RWPE1 (cell line): ENCODE results near the gene ISX.

Experiments used
- CTCF ChIA-PET: fragments of 350-600 bp; sonication (Branson Sonifier 250); formaldehyde crosslinking; extraction: SDS; loops from one replicate; lab custom pipeline; 2021; lab: Yijun Ruan, JAX
- POLR2A ChIA-PET: fragments of 400-600 bp; formaldehyde crosslinking; extraction: SDS; loops from one replicate; lab custom pipeline; 2020; ENCODE audit warnings: antibody characterized with exemption; ENCODE audit not compliant: low non-redundant PET; lab: Yijun Ruan, JAX
- DNase-seq: peaks from one replicate; pipeline ENCODE4 v3.0.0; 2012; ENCODE audit warnings: low spot score
- H3K27ac ChIP-seq: fragments of 450-650 bp; 2 replicates; pipeline ENCODE4 v1.5.1; 2017
- TF ChIP-seq, protein P1 (sequence below): fragments of 450-650 bp; conservative IDR thresholded peaks from 2 replicates; pipeline ENCODE4 v1.5.1; 2017; ENCODE audit warnings: low read depth, mild to moderate bottlenecking

The ISX gene

DNA sequence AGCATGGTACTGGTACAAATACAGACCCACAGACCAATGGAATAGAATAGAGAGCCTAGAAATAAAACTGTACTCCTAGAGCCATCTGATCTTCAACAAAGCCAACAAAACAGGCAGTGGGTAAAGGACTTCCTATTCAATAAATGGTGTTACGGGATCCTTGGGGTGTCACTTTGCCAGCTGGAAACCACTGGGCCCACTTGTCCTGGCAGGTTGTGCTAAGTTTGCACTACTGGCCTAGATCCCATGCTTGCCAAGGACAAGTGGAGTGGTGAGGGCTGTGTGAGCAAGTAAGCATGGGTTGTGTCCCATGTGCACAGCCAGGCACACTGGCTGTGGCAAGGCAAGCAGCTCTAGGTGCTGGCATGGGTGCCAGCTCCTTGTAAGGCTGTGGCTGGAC, 8.8 kb upstream of the ISX start:
- no peak overlapping the region for H3K27ac ChIP-seq
- POLR2A ChIA-PET, result no interaction called here
- no peak for DNase-seq
- CTCF ChIA-PET, result no interaction called here
- TF ChIP-seq, protein P1, sequence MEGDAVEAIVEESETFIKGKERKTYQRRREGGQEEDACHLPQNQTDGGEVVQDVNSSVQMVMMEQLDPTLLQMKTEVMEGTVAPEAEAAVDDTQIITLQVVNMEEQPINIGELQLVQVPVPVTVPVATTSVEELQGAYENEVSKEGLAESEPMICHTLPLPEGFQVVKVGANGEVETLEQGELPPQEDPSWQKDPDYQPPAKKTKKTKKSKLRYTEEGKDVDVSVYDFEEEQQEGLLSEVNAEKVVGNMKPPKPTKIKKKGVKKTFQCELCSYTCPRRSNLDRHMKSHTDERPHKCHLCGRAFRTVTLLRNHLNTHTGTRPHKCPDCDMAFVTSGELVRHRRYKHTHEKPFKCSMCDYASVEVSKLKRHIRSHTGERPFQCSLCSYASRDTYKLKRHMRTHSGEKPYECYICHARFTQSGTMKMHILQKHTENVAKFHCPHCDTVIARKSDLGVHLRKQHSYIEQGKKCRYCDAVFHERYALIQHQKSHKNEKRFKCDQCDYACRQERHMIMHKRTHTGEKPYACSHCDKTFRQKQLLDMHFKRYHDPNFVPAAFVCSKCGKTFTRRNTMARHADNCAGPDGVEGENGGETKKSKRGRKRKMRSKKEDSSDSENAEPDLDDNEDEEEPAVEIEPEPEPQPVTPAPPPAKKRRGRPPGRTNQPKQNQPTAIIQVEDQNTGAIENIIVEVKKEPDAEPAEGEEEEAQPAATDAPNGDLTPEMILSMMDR, result no peak

DNA sequence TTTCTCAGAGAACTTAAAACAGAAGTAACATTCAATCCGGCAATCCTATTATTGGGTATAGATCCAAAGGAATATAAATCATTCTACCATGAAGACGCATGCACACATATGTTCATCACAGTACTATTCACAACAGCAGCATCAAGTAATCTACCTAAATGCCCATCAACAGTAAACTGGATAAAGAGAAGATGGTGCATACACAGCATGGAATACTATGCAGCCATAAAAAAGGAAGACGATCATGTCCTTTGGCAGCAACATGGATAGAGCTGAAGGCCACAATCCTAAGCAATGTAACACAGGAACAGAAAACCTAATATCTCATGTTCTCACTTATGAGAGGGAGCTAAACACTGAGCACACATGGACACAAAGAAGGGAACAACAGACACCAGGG, 6.3 kb upstream of the ISX start:
- CTCF ChIA-PET, result no interaction called here
- POLR2A ChIA-PET, result no interaction called here
- no peak overlapping the region for H3K27ac ChIP-seq
- TF ChIP-seq, protein P1, result no peak
- no peak for DNase-seq

DNA sequence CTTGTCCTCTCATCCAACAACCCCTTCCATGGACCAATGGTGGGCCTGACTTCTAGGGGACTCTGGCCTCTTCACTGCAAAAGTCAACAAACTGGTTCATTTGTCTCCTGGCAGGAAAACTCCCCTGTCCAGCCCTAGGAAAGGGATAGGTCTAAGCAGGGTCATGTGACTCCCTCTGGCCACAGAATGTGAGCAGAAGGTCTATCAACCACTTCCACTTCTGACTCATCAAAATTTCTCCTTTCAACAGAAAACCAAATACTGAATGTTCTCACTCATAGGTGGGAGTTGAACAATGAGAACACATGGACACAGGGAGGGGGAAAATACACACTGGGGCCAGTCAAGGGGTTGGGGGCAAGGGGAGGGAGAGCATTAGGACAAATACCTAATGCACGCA, 1.3 kb upstream of the ISX start:
- peak; percentile 8 for DNase-seq
- TF ChIP-seq, protein P1, result no peak
- ChIA-PET POLR2A (no interaction called here), CTCF (no interaction called here)
- no peak overlapping the region for H3K27ac ChIP-seq

DNA sequence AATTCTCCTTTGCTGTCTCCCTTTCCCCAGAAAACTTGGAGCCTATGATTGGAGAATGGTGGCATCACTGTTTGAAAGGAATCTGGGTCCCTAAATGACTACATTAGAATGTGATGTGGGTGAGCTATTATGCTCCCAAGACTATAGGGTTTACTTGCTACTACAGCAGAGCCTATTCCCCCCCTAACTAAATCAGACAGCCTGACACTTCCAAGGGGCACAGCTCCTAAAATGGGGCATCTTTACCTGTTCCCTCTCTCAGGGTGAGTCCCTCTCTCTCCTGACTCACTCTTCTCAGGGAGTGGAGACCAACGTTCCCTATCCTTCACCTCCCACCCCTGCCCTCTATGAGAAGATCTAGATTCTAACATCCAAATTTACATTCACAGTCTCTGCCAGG, 775 bp upstream of the ISX start:
- no peak for DNase-seq
- ChIA-PET CTCF (no interaction called here), POLR2A (no interaction called here)
- no peak overlapping the region for H3K27ac ChIP-seq
- TF ChIP-seq, protein P1, result no peak

DNA sequence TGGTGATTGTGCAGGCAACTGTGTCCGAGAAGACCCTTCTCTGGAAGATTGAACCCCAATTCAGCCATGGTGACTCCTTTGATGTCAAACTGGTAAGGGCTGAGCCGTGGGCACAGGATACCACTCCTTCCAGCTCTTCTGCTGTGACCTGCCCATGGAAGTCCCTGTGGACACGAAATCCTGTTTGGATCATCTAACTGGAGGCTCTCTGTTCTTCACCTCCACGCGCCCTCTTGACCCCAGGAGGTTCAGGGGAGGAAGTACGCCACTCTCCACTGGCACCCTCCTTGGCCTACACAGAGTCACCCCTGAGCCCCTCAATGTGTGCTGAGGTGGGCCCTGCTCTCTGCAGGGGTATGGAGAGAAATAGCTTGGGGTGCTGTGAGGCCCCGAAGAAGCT, 810 bp downstream of the ISX start:
- TF ChIP-seq, protein P1, result no peak
- ChIA-PET POLR2A (no interaction called here), CTCF (no interaction called here)
- no peak for DNase-seq
- no peak overlapping the region for H3K27ac ChIP-seq

DNA sequence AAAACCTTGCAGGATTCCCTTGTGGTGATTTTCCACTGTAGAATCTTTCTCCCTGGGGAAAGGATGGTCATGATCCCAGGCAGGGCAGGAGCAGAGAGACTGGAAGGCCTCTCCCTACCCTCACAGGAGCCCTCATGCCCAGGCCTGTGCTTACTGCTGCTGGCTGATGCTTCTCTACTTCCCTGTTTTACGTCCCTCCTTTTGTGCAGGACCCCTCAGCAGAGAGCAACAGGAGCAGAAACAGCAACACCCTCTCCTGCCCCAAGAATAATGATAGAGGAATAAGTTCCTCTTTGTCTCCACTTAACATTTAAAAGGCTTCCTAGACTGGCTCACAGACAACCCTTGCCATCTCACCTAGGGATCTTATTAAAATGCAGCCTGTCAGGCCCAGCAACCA, 3.6 kb downstream of the ISX start:
- no peak for DNase-seq
- CTCF ChIA-PET, result no interaction called here
- POLR2A ChIA-PET, result no interaction called here
- TF ChIP-seq, protein P1, result no peak
- no peak overlapping the region for H3K27ac ChIP-seq
